ENCODE measurements around the gene ZNF420.

Gene ZNF420

DNA sequence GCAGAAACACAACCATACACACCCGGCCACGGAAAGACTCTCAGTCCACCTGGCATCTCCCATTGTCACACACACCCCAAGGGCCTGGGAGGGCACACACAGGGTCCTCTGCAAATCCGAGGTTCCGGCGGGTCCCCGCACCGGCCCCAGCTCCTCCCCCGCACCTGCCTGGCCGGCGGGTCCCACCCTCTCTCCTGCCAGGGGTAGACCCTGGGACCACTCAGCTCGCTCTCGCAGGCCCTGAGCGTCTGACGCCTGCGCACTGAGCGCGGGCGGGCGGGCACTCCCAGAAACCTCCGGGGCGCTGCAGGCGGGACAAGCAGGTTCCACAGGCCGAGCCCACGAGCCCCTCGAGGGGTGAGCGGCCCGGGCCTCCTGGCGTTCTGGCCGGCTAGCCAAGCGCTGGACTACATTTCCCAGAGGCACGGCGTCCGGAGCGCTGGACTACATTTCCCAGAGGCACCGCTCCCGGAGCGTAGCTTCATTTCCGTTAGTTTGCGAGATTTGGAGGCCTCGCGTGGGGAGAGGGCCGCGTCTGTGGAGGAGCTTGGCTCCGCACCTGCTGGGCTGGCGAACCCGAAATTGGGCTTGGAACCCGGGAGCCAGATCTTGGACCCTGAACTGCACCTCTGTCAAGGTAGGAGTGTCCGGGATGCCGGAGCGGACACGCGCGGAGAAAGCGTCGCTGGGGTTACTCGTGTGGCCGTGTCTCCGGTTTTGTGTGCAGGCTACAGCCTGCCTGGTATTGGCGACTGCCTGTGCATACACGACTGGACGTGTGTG, at the start of gene ZNF420 (continued):
- TF ChIP-seq TSHZ1 (tag by site-specific recombination; IDR thresholded peaks at IDR 0.05; ENCODE audit: borderline replicate concordance) (no peak), ZNF138 (tag by site-specific recombination; IDR thresholded peaks at IDR 0.05; ENCODE audit: borderline replicate concordance) (no peak), ZNF169 (tag by site-specific recombination; IDR thresholded peaks at IDR 0.05) (peak; percentile 81), REST (tag by site-specific recombination; IDR thresholded peaks at IDR 0.05) (peak; percentile 56), ZNF423 (tag by site-specific recombination; IDR thresholded peaks at IDR 0.05) (peak; percentile 52; the same call in 1 of the 2 replicates), ZBTB10 (tag by site-specific recombination; IDR thresholded peaks at IDR 0.05) (peak; percentile 92), ZNF266 (tag by site-specific recombination; IDR thresholded peaks at IDR 0.05; ENCODE audit: low read depth) (no peak), YY2 (tag by site-specific recombination; IDR thresholded peaks at IDR 0.05) (0 out of 2 replicates have a peak, but pooled peaks have one; percentile 20), ZIC2 (tag by site-specific recombination; IDR thresholded peaks at IDR 0.05) (peak; percentile 75), FEZF1 (tag by site-specific recombination; IDR thresholded peaks at IDR 0.05) (no peak; the same call in 1 of the 2 replicates), ZNF544 (tag by site-specific recombination; IDR thresholded peaks at IDR 0.05) (no peak), ZNF561 (tag by site-specific recombination; IDR thresholded peaks at IDR 0.05; ENCODE audit: borderline replicate concordance) (peak; percentile 96), ZBTB44 (tag by site-specific recombination; IDR thresholded peaks at IDR 0.05) (peak; percentile 79; the same call in 1 of the 2 replicates), KLF8 (tag by site-specific recombination; IDR thresholded peaks at IDR 0.05) (peak; percentile 83), ZNF610 (tag by site-specific recombination; IDR thresholded peaks at IDR 0.05; ENCODE audit: borderline replicate concordance) (peak; percentile 95), KLF7 (tag by site-specific recombination; IDR thresholded peaks at IDR 0.05; ENCODE audit: borderline replicate concordance) (peak; percentile 61; the same call in 1 of the 2 replicates)
- TF ChIP-seq, protein P1, sequence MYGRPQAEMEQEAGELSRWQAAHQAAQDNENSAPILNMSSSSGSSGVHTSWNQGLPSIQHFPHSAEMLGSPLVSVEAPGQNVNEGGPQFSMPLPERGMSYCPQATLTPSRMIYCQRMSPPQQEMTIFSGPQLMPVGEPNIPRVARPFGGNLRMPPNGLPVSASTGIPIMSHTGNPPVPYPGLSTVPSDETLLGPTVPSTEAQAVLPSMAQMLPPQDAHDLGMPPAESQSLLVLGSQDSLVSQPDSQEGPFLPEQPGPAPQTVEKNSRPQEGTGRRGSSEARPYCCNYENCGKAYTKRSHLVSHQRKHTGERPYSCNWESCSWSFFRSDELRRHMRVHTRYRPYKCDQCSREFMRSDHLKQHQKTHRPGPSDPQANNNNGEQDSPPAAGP (tag by site-specific recombination; IDR thresholded peaks at IDR 0.05), result peak; percentile 71
- TF ChIP-seq, protein P2, sequence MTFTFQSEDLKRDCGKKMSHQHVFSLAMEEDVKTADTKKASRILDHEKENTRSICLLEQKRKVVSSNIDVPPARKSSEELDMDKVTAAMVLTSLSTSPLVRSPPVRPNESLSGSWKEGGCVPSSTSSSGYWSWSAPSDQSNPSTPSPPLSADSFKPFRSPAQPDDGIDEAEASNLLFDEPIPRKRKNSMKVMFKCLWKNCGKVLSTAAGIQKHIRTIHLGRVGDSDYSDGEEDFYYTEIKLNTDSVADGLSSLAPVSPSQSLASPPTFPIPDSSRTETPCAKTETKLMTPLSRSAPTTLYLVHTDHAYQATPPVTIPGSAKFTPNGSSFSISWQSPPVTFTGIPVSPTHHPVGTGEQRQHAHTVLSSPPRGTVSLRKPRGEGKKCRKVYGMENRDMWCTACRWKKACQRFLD (tag by site-specific recombination; IDR thresholded peaks at IDR 0.05), result 0 out of 2 replicates have a peak, but pooled peaks have one; percentile 72
- TF ChIP-seq, protein P3, sequence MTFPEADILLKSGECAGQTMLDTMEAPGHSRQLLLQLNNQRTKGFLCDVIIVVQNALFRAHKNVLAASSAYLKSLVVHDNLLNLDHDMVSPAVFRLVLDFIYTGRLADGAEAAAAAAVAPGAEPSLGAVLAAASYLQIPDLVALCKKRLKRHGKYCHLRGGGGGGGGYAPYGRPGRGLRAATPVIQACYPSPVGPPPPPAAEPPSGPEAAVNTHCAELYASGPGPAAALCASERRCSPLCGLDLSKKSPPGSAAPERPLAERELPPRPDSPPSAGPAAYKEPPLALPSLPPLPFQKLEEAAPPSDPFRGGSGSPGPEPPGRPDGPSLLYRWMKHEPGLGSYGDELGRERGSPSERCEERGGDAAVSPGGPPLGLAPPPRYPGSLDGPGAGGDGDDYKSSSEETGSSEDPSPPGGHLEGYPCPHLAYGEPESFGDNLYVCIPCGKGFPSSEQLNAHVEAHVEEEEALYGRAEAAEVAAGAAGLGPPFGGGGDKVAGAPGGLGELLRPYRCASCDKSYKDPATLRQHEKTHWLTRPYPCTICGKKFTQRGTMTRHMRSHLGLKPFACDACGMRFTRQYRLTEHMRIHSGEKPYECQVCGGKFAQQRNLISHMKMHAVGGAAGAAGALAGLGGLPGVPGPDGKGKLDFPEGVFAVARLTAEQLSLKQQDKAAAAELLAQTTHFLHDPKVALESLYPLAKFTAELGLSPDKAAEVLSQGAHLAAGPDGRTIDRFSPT (tag by site-specific recombination; IDR thresholded peaks at IDR 0.05), result peak; percentile 84
- TF ChIP-seq, protein P4, sequence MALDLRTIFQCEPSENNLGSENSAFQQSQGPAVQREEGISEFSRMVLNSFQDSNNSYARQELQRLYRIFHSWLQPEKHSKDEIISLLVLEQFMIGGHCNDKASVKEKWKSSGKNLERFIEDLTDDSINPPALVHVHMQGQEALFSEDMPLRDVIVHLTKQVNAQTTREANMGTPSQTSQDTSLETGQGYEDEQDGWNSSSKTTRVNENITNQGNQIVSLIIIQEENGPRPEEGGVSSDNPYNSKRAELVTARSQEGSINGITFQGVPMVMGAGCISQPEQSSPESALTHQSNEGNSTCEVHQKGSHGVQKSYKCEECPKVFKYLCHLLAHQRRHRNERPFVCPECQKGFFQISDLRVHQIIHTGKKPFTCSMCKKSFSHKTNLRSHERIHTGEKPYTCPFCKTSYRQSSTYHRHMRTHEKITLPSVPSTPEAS (tag by site-specific recombination; IDR thresholded peaks at IDR 0.05), result peak; percentile 23; the same call in 1 of the 2 replicates
